H7 (cell line): Measurements from ENCODE around the gene SGK1. TPM values are rescaled to one million over a fixed set of nuclear protein-coding genes. Genes with fewer than 3 reads are reported as not detected.
A peak's percentile ranks its signal among the peaks of the same experiment; 100 is the strongest.

ENCODE experiments used
- DNase-seq: peaks from one replicate; pipeline ENCODE4 v3.0.0; 2012
- H3K27me3 ChIP-seq: 2 replicates; pipeline ENCODE4 v1.6.0; 2011; ENCODE audit warnings: mild to moderate bottlenecking, low read length; ENCODE audit not compliant: control insufficient read depth, insufficient read depth
- H3K36me3 ChIP-seq: replicated peaks from 2 replicates; pipeline ENCODE4 v1.5.1; 2011; ENCODE audit warnings: low read length; ENCODE audit not compliant: control insufficient read depth, insufficient read depth
- H3K4me3 ChIP-seq: 2 replicates; pipeline ENCODE4 v1.5.1; 2011; ENCODE audit warnings: low read depth, mild to moderate bottlenecking, control low read depth, low read length, moderate library complexity; ENCODE audit not compliant: insufficient read depth
- total RNA-seq: library from RNA; depleted of rRNA; stranded (reverse); fragments of >200 nt; shearing (Covaris generic); gene quantifications from 2 replicates; pipeline ENCODE4 v1.2.3, GENCODE V29; 2014

SGK1 gene
- total RNA-seq, 1 experiment from 2014 or later, result 12.8 TPM

- Histone ChIP-seq H3K36me3 (peaks cover 10% of the 10 kb centered on the region), H3K27me3 (peaks cover 7% of the 10 kb centered on the region)
- peak; percentile 70 for DNase-seq
Observed at GRCh38 chr6:134176264-134176975, 141.5 kb downstream of the SGK1 start.

GRCh38 chr6:134175532-134176263 is 142.2 kb downstream of the SGK1 start:
- Histone ChIP-seq H3K36me3 (peaks cover 15% of the 10 kb centered on the region), H3K4me3 (peak overlapping the region; percentile 81), H3K27me3 (peaks cover 7% of the 10 kb centered on the region)
- peak; percentile 80 for DNase-seq

More at GRCh38 chr6:134176264-134176975, 141.5 kb downstream of the SGK1 start:
- H3K4me3 ChIP-seq, result peak overlapping the region; percentile 81

- DNase-seq, result peak; percentile 94
- Histone ChIP-seq H3K36me3 (peaks cover 20% of the 10 kb centered on the region), H3K27me3 (peaks cover 7% of the 10 kb centered on the region)
Observed at GRCh38 chr6:134174672-134175531, 143.0 kb downstream of the SGK1 start.

GRCh38 chr6:134173936-134174671 is 143.8 kb downstream of the SGK1 start:
- Histone ChIP-seq H3K36me3 (peaks cover 23% of the 10 kb centered on the region), H3K27me3 (peaks cover 7% of the 10 kb centered on the region), H3K4me3 (peak overlapping the region; percentile 74)
- DNase-seq, result peak; percentile 74

More at GRCh38 chr6:134174672-134175531, 143.0 kb downstream of the SGK1 start:
- peak overlapping the region; percentile 81 for H3K4me3 ChIP-seq

- Histone ChIP-seq H3K36me3 (peaks cover 25% of the 10 kb centered on the region), H3K4me3 (peak overlapping the region; percentile 74; the same call in 1 of the 2 replicates), H3K27me3 (peaks cover 7% of the 10 kb centered on the region)
- DNase-seq, result no peak
Observed at GRCh38 chr6:134173366-134173725, 144.6 kb downstream of the SGK1 start.

GRCh38 chr6:134172706-134173365 is 145.1 kb downstream of the SGK1 start:
- H3K27me3 ChIP-seq, result peaks cover 7% of the 10 kb centered on the region
- peaks cover 25% of the 10 kb centered on the region for H3K36me3 ChIP-seq
- no peak overlapping the region for H3K4me3 ChIP-seq
- DNase-seq, result no peak

- H3K36me3 ChIP-seq, result peaks cover 25% of the 10 kb centered on the region
- H3K4me3 ChIP-seq, result no peak overlapping the region
- H3K27me3 ChIP-seq, result peaks cover 3% of the 10 kb centered on the region
- DNase-seq, result no peak
Observed at GRCh38 chr6:134172020-134172705, 145.7 kb downstream of the SGK1 start.

GRCh38 chr6:134171517-134171916 is 146.4 kb downstream of the SGK1 start:
- no peak overlapping the region for H3K4me3 ChIP-seq
- peaks cover 25% of the 10 kb centered on the region for H3K36me3 ChIP-seq
- DNase-seq, result no peak
- H3K27me3 ChIP-seq, result peaks cover 2% of the 10 kb centered on the region

GRCh38 chr6:134170844-134171243 is 147.1 kb downstream of the SGK1 start:
- DNase-seq, result no peak
- no peak overlapping the region for H3K4me3 ChIP-seq
- H3K36me3 ChIP-seq, result peaks cover 25% of the 10 kb centered on the region
- H3K27me3 ChIP-seq, result no peaks in the 10 kb centered on the region

GRCh38 chr6:134169871-134170486 is 147.9 kb downstream of the SGK1 start:
- Histone ChIP-seq H3K36me3 (peaks cover 25% of the 10 kb centered on the region), H3K27me3 (no peaks in the 10 kb centered on the region), H3K4me3 (no peak overlapping the region)
- DNase-seq, result no peak

GRCh38 chr6:134168590-134169208 is 149.2 kb downstream of the SGK1 start:
- no peak for DNase-seq
- Histone ChIP-seq H3K27me3 (no peaks in the 10 kb centered on the region), H3K4me3 (no peak overlapping the region), H3K36me3 (peaks cover 25% of the 10 kb centered on the region)

GRCh38 chr6:134166511-134167261 is 151.2 kb downstream of the SGK1 start:
- Histone ChIP-seq H3K27me3 (no peaks in the 10 kb centered on the region), H3K4me3 (no peak overlapping the region), H3K36me3 (peaks cover 16% of the 10 kb centered on the region)
- no peak for DNase-seq
